Suppressor macrophage treated with lipopolysaccharide for 1 hour (primary cell): ENCODE data around the gene BRF1.
A peak's percentile ranks its signal among the peaks of the same experiment; 100 is the strongest.
"Not testable (repeated sequence)": the region's sequence is repeated elsewhere in the genome, so short reads cannot be mapped to it uniquely, and the experiment has no call there.

Experiments used
- DNase-seq, 3 donors: peaks; one replicate each; pipeline ENCODE4 v3.0.0-alpha.2; 2020 to 2022

BRF1 gene

GRCh38 chr14:105300542-105301102, at the start of gene BRF1:
Gene BRF1 (minus strand): TSS chr14:105301001. CDS start chr14:105300629, 372 bp downstream.
- DNase-seq: peak; percentile 92 to 97 (median 96)

- no peak for DNase-seq
Observed at GRCh38 chr14:105349992-105350391, 49.2 kb upstream of the BRF1 start.

GRCh38 chr14:105348945-105349699, 48.3 kb upstream of the BRF1 start:
- DNase-seq: no peak

- no peak for DNase-seq
Observed at GRCh38 chr14:105348169-105348944, 47.6 kb upstream of the BRF1 start.

GRCh38 chr14:105347587-105347968, 46.8 kb upstream of the BRF1 start:
- DNase-seq: no peak

- no peak for DNase-seq
Observed at GRCh38 chr14:105346876-105347586, 46.2 kb upstream of the BRF1 start.

- no peak for DNase-seq
Observed at GRCh38 chr14:105346200-105346533, 45.4 kb upstream of the BRF1 start.

- DNase-seq: peak; percentile 14 to 29 (median 14)
Observed at GRCh38 chr14:105343194-105343593, 42.4 kb upstream of the BRF1 start.

- no peak for DNase-seq
Observed at GRCh38 chr14:105340821-105341733, 40.3 kb upstream of the BRF1 start.

- peak; percentile 38 to 46 (median 45) for DNase-seq
Observed at GRCh38 chr14:105337966-105338741, 37.4 kb upstream of the BRF1 start.

GRCh38 chr14:105337433-105337832, 36.6 kb upstream of the BRF1 start:
- DNase-seq: no peak

GRCh38 chr14:105336477-105337287, 35.9 kb upstream of the BRF1 start:
- DNase-seq: no peak

- DNase-seq: no peak
Observed at GRCh38 chr14:105335735-105336476, 35.1 kb upstream of the BRF1 start.

GRCh38 chr14:105335231-105335542, 34.4 kb upstream of the BRF1 start:
- not testable (repeated sequence) for DNase-seq

- DNase-seq: no peak
Observed at GRCh38 chr14:105334383-105335230, 33.8 kb upstream of the BRF1 start.

GRCh38 chr14:105333613-105334364, 33.0 kb upstream of the BRF1 start:
- no peak for DNase-seq

- DNase-seq: no peak
Observed at GRCh38 chr14:105333020-105333490, 32.3 kb upstream of the BRF1 start.

GRCh38 chr14:105332350-105332874, 31.6 kb upstream of the BRF1 start:
- no peak for DNase-seq
